Measurements from ENCODE around the gene SLC25A5.
"Not testable (repeated sequence)": the region's sequence is repeated elsewhere in the genome, so short reads cannot be mapped to it uniquely, and the experiment has no call there.

Gene SLC25A5

DNA sequence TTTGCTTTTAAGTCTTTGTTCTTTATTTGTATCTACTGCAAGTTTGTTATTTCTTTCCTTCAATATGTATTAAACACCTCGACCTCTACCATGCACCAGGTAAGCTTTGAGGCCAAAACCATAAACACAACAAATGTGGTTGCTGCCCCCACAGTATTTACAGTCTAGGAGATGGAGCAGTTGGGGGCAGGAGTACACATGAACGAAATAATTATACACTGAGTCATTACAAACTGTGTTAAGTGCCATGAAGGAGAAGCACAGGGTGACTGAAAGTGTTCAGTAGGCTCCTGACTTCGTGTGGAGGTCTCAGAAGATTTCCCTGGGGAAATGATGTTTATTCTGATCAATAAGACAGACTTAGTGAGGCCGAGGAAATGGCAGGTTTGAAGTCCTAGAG lies 38.8 kb upstream of the SLC25A5 start:
- TF ChIP-seq POLR2AphosphoS5 (IDR thresholded peaks at IDR 0.05; ENCODE audit: low read depth) (no peak), GABPA (IDR thresholded peaks at IDR 0.05; ENCODE audit: low read depth) (no peak), SPI1 (IDR thresholded peaks at IDR 0.05; ENCODE audit: borderline replicate concordance, low read depth) (no peak)
- TF ChIP-seq, protein P1, sequence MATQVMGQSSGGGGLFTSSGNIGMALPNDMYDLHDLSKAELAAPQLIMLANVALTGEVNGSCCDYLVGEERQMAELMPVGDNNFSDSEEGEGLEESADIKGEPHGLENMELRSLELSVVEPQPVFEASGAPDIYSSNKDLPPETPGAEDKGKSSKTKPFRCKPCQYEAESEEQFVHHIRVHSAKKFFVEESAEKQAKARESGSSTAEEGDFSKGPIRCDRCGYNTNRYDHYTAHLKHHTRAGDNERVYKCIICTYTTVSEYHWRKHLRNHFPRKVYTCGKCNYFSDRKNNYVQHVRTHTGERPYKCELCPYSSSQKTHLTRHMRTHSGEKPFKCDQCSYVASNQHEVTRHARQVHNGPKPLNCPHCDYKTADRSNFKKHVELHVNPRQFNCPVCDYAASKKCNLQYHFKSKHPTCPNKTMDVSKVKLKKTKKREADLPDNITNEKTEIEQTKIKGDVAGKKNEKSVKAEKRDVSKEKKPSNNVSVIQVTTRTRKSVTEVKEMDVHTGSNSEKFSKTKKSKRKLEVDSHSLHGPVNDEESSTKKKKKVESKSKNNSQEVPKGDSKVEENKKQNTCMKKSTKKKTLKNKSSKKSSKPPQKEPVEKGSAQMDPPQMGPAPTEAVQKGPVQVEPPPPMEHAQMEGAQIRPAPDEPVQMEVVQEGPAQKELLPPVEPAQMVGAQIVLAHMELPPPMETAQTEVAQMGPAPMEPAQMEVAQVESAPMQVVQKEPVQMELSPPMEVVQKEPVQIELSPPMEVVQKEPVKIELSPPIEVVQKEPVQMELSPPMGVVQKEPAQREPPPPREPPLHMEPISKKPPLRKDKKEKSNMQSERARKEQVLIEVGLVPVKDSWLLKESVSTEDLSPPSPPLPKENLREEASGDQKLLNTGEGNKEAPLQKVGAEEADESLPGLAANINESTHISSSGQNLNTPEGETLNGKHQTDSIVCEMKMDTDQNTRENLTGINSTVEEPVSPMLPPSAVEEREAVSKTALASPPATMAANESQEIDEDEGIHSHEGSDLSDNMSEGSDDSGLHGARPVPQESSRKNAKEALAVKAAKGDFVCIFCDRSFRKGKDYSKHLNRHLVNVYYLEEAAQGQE (IDR thresholded peaks at IDR 0.05; ENCODE audit: insufficient replicate concordance, low read depth) = no peak
- TF ChIP-seq, protein P2, sequence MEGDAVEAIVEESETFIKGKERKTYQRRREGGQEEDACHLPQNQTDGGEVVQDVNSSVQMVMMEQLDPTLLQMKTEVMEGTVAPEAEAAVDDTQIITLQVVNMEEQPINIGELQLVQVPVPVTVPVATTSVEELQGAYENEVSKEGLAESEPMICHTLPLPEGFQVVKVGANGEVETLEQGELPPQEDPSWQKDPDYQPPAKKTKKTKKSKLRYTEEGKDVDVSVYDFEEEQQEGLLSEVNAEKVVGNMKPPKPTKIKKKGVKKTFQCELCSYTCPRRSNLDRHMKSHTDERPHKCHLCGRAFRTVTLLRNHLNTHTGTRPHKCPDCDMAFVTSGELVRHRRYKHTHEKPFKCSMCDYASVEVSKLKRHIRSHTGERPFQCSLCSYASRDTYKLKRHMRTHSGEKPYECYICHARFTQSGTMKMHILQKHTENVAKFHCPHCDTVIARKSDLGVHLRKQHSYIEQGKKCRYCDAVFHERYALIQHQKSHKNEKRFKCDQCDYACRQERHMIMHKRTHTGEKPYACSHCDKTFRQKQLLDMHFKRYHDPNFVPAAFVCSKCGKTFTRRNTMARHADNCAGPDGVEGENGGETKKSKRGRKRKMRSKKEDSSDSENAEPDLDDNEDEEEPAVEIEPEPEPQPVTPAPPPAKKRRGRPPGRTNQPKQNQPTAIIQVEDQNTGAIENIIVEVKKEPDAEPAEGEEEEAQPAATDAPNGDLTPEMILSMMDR (IDR thresholded peaks at IDR 0.05; ENCODE audit: insufficient read depth, low read length) = no peak
- Histone ChIP-seq H3K27ac (replicated peaks) (no peak overlapping the region), H3K4me3 (replicated peaks; ENCODE audit: insufficient read depth, low read length) (no peak overlapping the region), H3K27me3 (ENCODE audit: insufficient read depth, poor library complexity, severe bottlenecking) (no peaks in the 10 kb centered on the region)
- no peak for DNase-seq (ENCODE audit: low read depth in 1 of 2, low spot score in 1 of 2)

DNA sequence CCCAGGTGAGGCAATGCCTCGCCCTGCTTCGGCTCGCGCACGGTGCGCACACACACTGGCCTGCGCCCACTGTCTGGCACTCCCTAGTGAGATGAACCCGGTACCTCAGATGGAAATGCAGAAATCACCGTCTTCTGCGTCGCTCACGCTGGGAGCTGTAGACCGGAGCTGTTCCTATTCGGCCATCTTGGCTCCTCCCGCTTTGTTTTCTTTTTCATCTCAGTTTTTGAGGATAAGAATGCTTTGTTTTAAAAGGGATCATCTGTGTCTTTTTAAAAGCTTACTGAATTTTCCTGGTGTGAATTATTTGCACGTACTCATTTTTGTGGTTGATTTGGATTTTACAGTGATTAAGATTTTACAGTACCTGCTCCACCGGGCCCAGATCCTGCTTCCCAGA lies 26.9 kb upstream of the SLC25A5 start:
- not testable (repeated sequence) for H3K27ac ChIP-seq (replicated peaks); H3K27me3 ChIP-seq (ENCODE audit: insufficient read depth, poor library complexity, severe bottlenecking); DNase-seq (ENCODE audit: low read depth in 1 of 2, low spot score in 1 of 2); H3K4me3 ChIP-seq (replicated peaks; ENCODE audit: insufficient read depth, low read length)

DNA sequence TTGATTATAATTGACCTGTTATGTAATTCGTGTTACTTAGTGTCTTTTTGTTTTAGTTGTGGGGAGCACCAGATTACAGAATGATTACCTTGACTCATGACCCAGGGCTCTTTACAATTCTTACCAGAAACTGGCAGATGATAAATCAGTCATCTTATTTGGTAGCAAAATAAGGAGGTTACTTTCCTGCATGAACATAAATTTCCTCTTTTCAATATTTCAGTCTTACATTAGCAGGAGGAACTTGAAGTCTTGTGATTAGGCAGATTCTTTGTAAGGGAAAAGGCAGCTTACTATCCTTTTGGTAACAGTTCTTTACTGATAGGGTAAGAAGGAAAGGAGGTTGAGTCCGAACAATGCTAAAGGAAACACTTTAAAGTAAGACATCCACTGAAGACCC lies 26.0 kb upstream of the SLC25A5 start:
- no peak for DNase-seq (ENCODE audit: low read depth in 1 of 2, low spot score in 1 of 2)
- H3K27me3 ChIP-seq (ENCODE audit: insufficient read depth, poor library complexity, severe bottlenecking) = no peaks in the 10 kb centered on the region
- H3K4me3 ChIP-seq (replicated peaks; ENCODE audit: insufficient read depth, low read length) = no peak overlapping the region
- TF ChIP-seq SPI1 (IDR thresholded peaks at IDR 0.05; ENCODE audit: borderline replicate concordance, low read depth) = no peak
- H3K27ac ChIP-seq (replicated peaks) = no peak overlapping the region

DNA sequence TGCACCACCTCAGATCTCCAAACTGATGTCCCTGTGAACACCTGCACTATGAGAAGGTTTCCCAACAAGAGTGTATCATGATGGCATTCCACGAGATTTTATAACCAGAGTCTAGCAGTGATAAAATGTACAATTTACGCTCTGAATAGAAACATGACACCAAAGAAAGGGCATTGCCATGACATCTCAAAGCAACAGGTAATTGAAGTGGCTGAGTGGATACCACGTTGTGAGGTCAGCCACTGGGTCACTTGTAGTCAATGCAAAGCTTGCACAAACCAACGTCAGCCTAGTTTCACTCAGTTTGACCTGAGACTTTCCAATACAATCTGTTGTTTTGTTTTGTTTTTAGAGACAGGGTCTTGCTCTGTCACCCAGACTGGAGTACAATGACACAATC lies 15.0 kb upstream of the SLC25A5 start:
- DNase-seq (ENCODE audit: low read depth in 1 of 2, low spot score in 1 of 2) = no peak
- Histone ChIP-seq H3K27ac (replicated peaks) (no peak overlapping the region), H3K27me3 (ENCODE audit: insufficient read depth, poor library complexity, severe bottlenecking) (no peaks in the 10 kb centered on the region), H3K4me3 (replicated peaks; ENCODE audit: insufficient read depth, low read length) (no peak overlapping the region)
- TF ChIP-seq SPI1 (IDR thresholded peaks at IDR 0.05; ENCODE audit: borderline replicate concordance, low read depth) (no peak), POLR2AphosphoS5 (IDR thresholded peaks at IDR 0.05; ENCODE audit: low read depth) (no peak), GABPA (IDR thresholded peaks at IDR 0.05; ENCODE audit: low read depth) (no peak)
- TF ChIP-seq, protein P2 (IDR thresholded peaks at IDR 0.05; ENCODE audit: insufficient read depth, low read length) = no peak
- TF ChIP-seq, protein P1 (IDR thresholded peaks at IDR 0.05; ENCODE audit: insufficient replicate concordance, low read depth) = no peak

DNA sequence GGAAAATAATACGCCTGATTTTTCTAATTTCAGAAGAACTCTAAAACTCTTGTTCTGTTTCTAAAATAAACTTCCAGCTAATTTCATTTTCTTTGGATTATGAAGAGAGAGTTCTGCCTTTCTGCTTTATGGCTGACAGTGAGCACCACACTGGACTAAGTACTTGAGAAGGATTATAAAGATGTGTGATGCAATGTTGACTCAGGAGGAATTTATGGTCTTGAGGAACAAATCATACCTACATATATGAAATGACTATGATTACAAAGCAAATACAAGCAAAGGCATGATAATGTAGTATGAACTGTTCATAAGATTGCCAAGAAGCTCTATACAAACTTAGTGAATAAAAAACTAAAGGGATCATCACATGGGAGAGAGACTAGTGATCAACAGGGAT lies 13.0 kb upstream of the SLC25A5 start:
- H3K27me3 ChIP-seq (ENCODE audit: insufficient read depth, poor library complexity, severe bottlenecking) = no peaks in the 10 kb centered on the region
- TF ChIP-seq, protein P2 (IDR thresholded peaks at IDR 0.05; ENCODE audit: insufficient read depth, low read length) = no peak
- TF ChIP-seq POLR2AphosphoS5 (IDR thresholded peaks at IDR 0.05; ENCODE audit: low read depth) (no peak), SPI1 (IDR thresholded peaks at IDR 0.05; ENCODE audit: borderline replicate concordance, low read depth) (no peak), GABPA (IDR thresholded peaks at IDR 0.05; ENCODE audit: low read depth) (no peak)
- TF ChIP-seq, protein P1 (IDR thresholded peaks at IDR 0.05; ENCODE audit: insufficient replicate concordance, low read depth) = no peak
- no peak overlapping the region for H3K27ac ChIP-seq (replicated peaks)
- DNase-seq (ENCODE audit: low read depth in 1 of 2, low spot score in 1 of 2) = no peak
- no peak overlapping the region for H3K4me3 ChIP-seq (replicated peaks; ENCODE audit: insufficient read depth, low read length)

All from HL-60 (cell line).